RWPE2 (cell line): Measurements from ENCODE around the gene ABCC9.
A peak's percentile ranks its signal among the peaks of the same experiment; 100 is the strongest.

ENCODE experiments used
- ATAC-seq: fragments of 200-7000 bp; cut with Tn5 transposase; 3 replicates; pipeline ENCODE4 v1.9.1; 2021; ENCODE audit warnings: low read depth
- DNase-seq: peaks from one replicate; pipeline ENCODE4 v3.0.0-alpha.2; 2020; ENCODE audit warnings: low spot score
- H3K27ac ChIP-seq: fragments of 450-650 bp; 2 replicates; pipeline ENCODE4 v1.5.1; 2017; ENCODE audit warnings: mild to moderate bottlenecking; ENCODE audit not compliant: poor library complexity, severe bottlenecking
- H3K27me3 ChIP-seq: fragments of 250-450 bp; sonication (Bioruptor Pico); 2 replicates; pipeline ENCODE4 v1.5.1; 2021; ENCODE audit warnings: mild to moderate bottlenecking, moderate library complexity; ENCODE audit not compliant: insufficient read depth, poor library complexity, severe bottlenecking
- H3K36me3 ChIP-seq: fragments of 250-450 bp; sonication (Bioruptor Pico); 2 replicates; pipeline ENCODE4 v1.5.1; 2020; ENCODE audit warnings: low read depth, mild to moderate bottlenecking, moderate library complexity
- H3K4me1 ChIP-seq: fragments of 250-450 bp; sonication (Bioruptor Pico); 2 replicates; pipeline ENCODE4 v1.5.1; 2021; ENCODE audit warnings: mild to moderate bottlenecking, moderate library complexity; ENCODE audit not compliant: insufficient read depth, poor library complexity, severe bottlenecking
- H3K4me3 ChIP-seq: fragments of 250-450 bp; sonication (Bioruptor Pico); 2 replicates; pipeline ENCODE4 v1.5.1; 2021; ENCODE audit warnings: mild to moderate bottlenecking, moderate library complexity; ENCODE audit not compliant: severe bottlenecking
- H3K9me3 ChIP-seq: fragments of 250-450 bp; sonication (Bioruptor Pico); 2 replicates; pipeline ENCODE4 v1.5.1; 2021; ENCODE audit warnings: mild to moderate bottlenecking, moderate library complexity; ENCODE audit not compliant: severe bottlenecking
- CTCF ChIP-seq: fragments of 450-650 bp; IDR thresholded peaks from one replicate; pipeline ENCODE4 v1.5.1; 2017; ENCODE audit warnings: mild to moderate bottlenecking, moderate library complexity; ENCODE audit not compliant: poor library complexity, severe bottlenecking

ABCC9 gene

GRCh38 chr12:21940549-21941505 lies at the start of gene ABCC9:
Gene ABCC9 (minus strand): TSS chr12:21941426. CDS start chr12:21936674, 4,752 bp downstream.
- Histone ChIP-seq H3K9me3 (no peaks in the 10 kb centered on the region), H3K36me3 (no peaks in the 10 kb centered on the region), H3K27ac (no peak within 1 kb of the TSS), H3K4me1 (no peaks in the 10 kb centered on the region), H3K27me3 (peaks cover 37% of the 10 kb centered on the region), H3K4me3 (no peak within 1 kb of the TSS)
- ATAC-seq (no peak; the same call in 2 of the 3 replicates), DNase-seq (no peak)
- TF ChIP-seq CTCF, result no peak

- H3K4me3 ChIP-seq, result no peak overlapping the region
- H3K27ac ChIP-seq, result no peak overlapping the region
- H3K9me3 ChIP-seq, result no peaks in the 10 kb centered on the region
- DNase-seq (no peak), ATAC-seq (no peak)
- no peaks in the 10 kb centered on the region for H3K4me1 ChIP-seq
- no peaks in the 10 kb centered on the region for H3K27me3 ChIP-seq
- H3K36me3 ChIP-seq, result no peaks in the 10 kb centered on the region
- peak; percentile 40 for TF ChIP-seq CTCF
These were observed 48.7 kb upstream of the ABCC9 start for GRCh38 chr12:21989819-21990412.

- H3K36me3 ChIP-seq, result no peaks in the 10 kb centered on the region
- DNase-seq (no peak), ATAC-seq (no peak)
- no peak overlapping the region for H3K27ac ChIP-seq
- H3K4me1 ChIP-seq, result no peaks in the 10 kb centered on the region
- H3K27me3 ChIP-seq, result no peaks in the 10 kb centered on the region
- no peak overlapping the region for H3K4me3 ChIP-seq
- no peak for TF ChIP-seq CTCF
- no peaks in the 10 kb centered on the region for H3K9me3 ChIP-seq
These were observed 47.4 kb upstream of the ABCC9 start for GRCh38 chr12:21988619-21989018.

GRCh38 chr12:21987755-21988154 lies 46.5 kb upstream of the ABCC9 start:
- H3K4me1 ChIP-seq, result no peaks in the 10 kb centered on the region
- DNase-seq (no peak), ATAC-seq (no peak)
- no peaks in the 10 kb centered on the region for H3K36me3 ChIP-seq
- H3K4me3 ChIP-seq, result no peak overlapping the region
- no peak overlapping the region for H3K27ac ChIP-seq
- H3K9me3 ChIP-seq, result no peaks in the 10 kb centered on the region
- no peaks in the 10 kb centered on the region for H3K27me3 ChIP-seq
- no peak for TF ChIP-seq CTCF
